ENCODE measurements around the gene SOWAHB. TPM values are rescaled to one million over a fixed set of nuclear protein-coding genes. Genes with fewer than 3 reads are reported as not detected.

SOWAHB gene
- total and polyA plus RNA-seq, 4 donors: 0.26 to 0.88 (median 0.32) TPM; not detected in 1

GRCh38 chr4:76926841-76927240, 28.9 kb upstream of the SOWAHB start:
- 89 to 97% methylated on average over 6 of the region's 6 CpGs for WGBS, 2 donors

GRCh38 chr4:76923619-76924357, 25.8 kb upstream of the SOWAHB start:
- intact Hi-C loops (cut with DNase I): no loop called here
- Histone ChIP-seq H3K36me3 (ENCODE audit: control insufficient read depth in 1 of 2, insufficient read depth in 2 of 2, low read length in 1 of 2) (no peaks in the 10 kb centered on the region), H3K4me1 (ENCODE audit: control insufficient read depth in 1 of 2, insufficient read depth in 2 of 2, low read length in 2 of 2) (no peaks in the 10 kb centered on the region), H3K27ac (ENCODE audit: low read depth in 1 of 2, low read length in 2 of 2) (no peak overlapping the region), H3K4me3 (ENCODE audit: low read length in 2 of 2) (no peak overlapping the region), H3K27me3 (ENCODE audit: control insufficient read depth in 1 of 2, insufficient read depth in 2 of 2, low read length in 1 of 2) (no peaks in the 10 kb centered on the region), H3K9me3 (ENCODE audit: control insufficient read depth, low read length) (no peaks in the 10 kb centered on the region)
- no peak for ATAC-seq (ENCODE audit: low FRiP score)
- 87 to 94% methylated on average over 5 of the region's 5 CpGs for WGBS, 2 donors
- no peak for DNase-seq

More at GRCh38 chr4:76926841-76927240, 28.9 kb upstream of the SOWAHB start:
- Histone ChIP-seq H3K27me3 (ENCODE audit: control insufficient read depth in 1 of 2, insufficient read depth in 2 of 2, low read length in 1 of 2) (no peaks in the 10 kb centered on the region), H3K4me1 (ENCODE audit: control insufficient read depth in 1 of 2, insufficient read depth in 2 of 2, low read length in 2 of 2) (no peaks in the 10 kb centered on the region), H3K27ac (ENCODE audit: low read depth in 1 of 2, low read length in 2 of 2) (no peak overlapping the region), H3K4me3 (ENCODE audit: low read length in 2 of 2) (no peak overlapping the region), H3K36me3 (ENCODE audit: control insufficient read depth in 1 of 2, insufficient read depth in 2 of 2, low read length in 1 of 2) (no peaks in the 10 kb centered on the region), H3K9me3 (ENCODE audit: control insufficient read depth, low read length) (no peaks in the 10 kb centered on the region)
- intact Hi-C loops (cut with DNase I): no loop called here
- ATAC-seq (ENCODE audit: low FRiP score): no peak
- DNase-seq: no peak

GRCh38 chr4:76920715-76921114, 22.8 kb upstream of the SOWAHB start:
- no peaks in the 10 kb centered on the region for H3K27me3 ChIP-seq (ENCODE audit: control insufficient read depth in 1 of 2, insufficient read depth in 2 of 2, low read length in 1 of 2)
- intact Hi-C loops (cut with DNase I): no loop called here
- no peak for ATAC-seq (ENCODE audit: low FRiP score)

GRCh38 chr4:76909711-76910110, 11.8 kb upstream of the SOWAHB start:
- Histone ChIP-seq H3K4me3 (ENCODE audit: low read length in 2 of 2) (no peak overlapping the region), H3K27me3 (ENCODE audit: control insufficient read depth in 1 of 2, insufficient read depth in 2 of 2, low read length in 1 of 2) (no peaks in the 10 kb centered on the region), H3K4me1 (ENCODE audit: control insufficient read depth in 1 of 2, insufficient read depth in 2 of 2, low read length in 2 of 2) (no peaks in the 10 kb centered on the region), H3K36me3 (ENCODE audit: control insufficient read depth in 1 of 2, insufficient read depth in 2 of 2, low read length in 1 of 2) (no peaks in the 10 kb centered on the region), H3K9me3 (ENCODE audit: control insufficient read depth, low read length) (no peaks in the 10 kb centered on the region), H3K27ac (ENCODE audit: low read depth in 1 of 2, low read length in 2 of 2) (no peak overlapping the region)
- DNase-seq: no peak
- WGBS, 2 donors: 96 to 100% methylated on average over 1 of the region's 1 CpG
- ATAC-seq (ENCODE audit: low FRiP score): no peak
- intact Hi-C loops (cut with DNase I): no loop called here

More at GRCh38 chr4:76920715-76921114, 22.8 kb upstream of the SOWAHB start:
- no peaks in the 10 kb centered on the region for H3K9me3 ChIP-seq (ENCODE audit: control insufficient read depth, low read length)
- no peak for DNase-seq
- no peaks in the 10 kb centered on the region for H3K36me3 ChIP-seq (ENCODE audit: control insufficient read depth in 1 of 2, insufficient read depth in 2 of 2, low read length in 1 of 2)
- no peak overlapping the region for H3K4me3 ChIP-seq (ENCODE audit: low read length in 2 of 2)
- H3K4me1 ChIP-seq (ENCODE audit: control insufficient read depth in 1 of 2, insufficient read depth in 2 of 2, low read length in 2 of 2): no peaks in the 10 kb centered on the region
- no peak overlapping the region for H3K27ac ChIP-seq (ENCODE audit: low read depth in 1 of 2, low read length in 2 of 2)

GRCh38 chr4:76905521-76905920, 7.6 kb upstream of the SOWAHB start:
- Histone ChIP-seq H3K4me3 (ENCODE audit: low read length in 2 of 2) (no peak overlapping the region), H3K27me3 (ENCODE audit: control insufficient read depth in 1 of 2, insufficient read depth in 2 of 2, low read length in 1 of 2) (no peaks in the 10 kb centered on the region), H3K4me1 (ENCODE audit: control insufficient read depth in 1 of 2, insufficient read depth in 2 of 2, low read length in 2 of 2) (no peaks in the 10 kb centered on the region), H3K9me3 (ENCODE audit: control insufficient read depth, low read length) (no peaks in the 10 kb centered on the region), H3K36me3 (ENCODE audit: control insufficient read depth in 1 of 2, insufficient read depth in 2 of 2, low read length in 1 of 2) (no peaks in the 10 kb centered on the region), H3K27ac (ENCODE audit: low read depth in 1 of 2, low read length in 2 of 2) (no peak overlapping the region)
- ATAC-seq (ENCODE audit: low FRiP score) (no peak), DNase-seq (no peak)
- intact Hi-C loops (cut with DNase I): no loop called here
- WGBS, 2 donors: 44 to 52% methylated on average over 1 of the region's 1 CpG

GRCh38 chr4:76904646-76905190, 6.8 kb upstream of the SOWAHB start:
- WGBS, 2 donors: 83 to 84% methylated on average over 4 of the region's 4 CpGs
- no peak overlapping the region for H3K27ac ChIP-seq (ENCODE audit: low read depth in 1 of 2, low read length in 2 of 2)
- no peaks in the 10 kb centered on the region for H3K4me1 ChIP-seq (ENCODE audit: control insufficient read depth in 1 of 2, insufficient read depth in 2 of 2, low read length in 2 of 2)
- H3K36me3 ChIP-seq (ENCODE audit: control insufficient read depth in 1 of 2, insufficient read depth in 2 of 2, low read length in 1 of 2): no peaks in the 10 kb centered on the region
- no peaks in the 10 kb centered on the region for H3K27me3 ChIP-seq (ENCODE audit: control insufficient read depth in 1 of 2, insufficient read depth in 2 of 2, low read length in 1 of 2)
- no peaks in the 10 kb centered on the region for H3K9me3 ChIP-seq (ENCODE audit: control insufficient read depth, low read length)
- intact Hi-C loops (cut with DNase I): no loop called here
- DNase-seq (no peak), ATAC-seq (ENCODE audit: low FRiP score) (no peak)
- no peak overlapping the region for H3K4me3 ChIP-seq (ENCODE audit: low read length in 2 of 2)

GRCh38 chr4:76902233-76902890, 4.4 kb upstream of the SOWAHB start:
- WGBS, 2 donors: 47 to 54% methylated on average over 3 of the region's 3 CpGs
- intact Hi-C loops (cut with DNase I): no loop called here
- H3K9me3 ChIP-seq (ENCODE audit: control insufficient read depth, low read length): no peaks in the 10 kb centered on the region
- no peak overlapping the region for H3K27ac ChIP-seq (ENCODE audit: low read depth in 1 of 2, low read length in 2 of 2)
- no peaks in the 10 kb centered on the region for H3K4me1 ChIP-seq (ENCODE audit: control insufficient read depth in 1 of 2, insufficient read depth in 2 of 2, low read length in 2 of 2)
- H3K4me3 ChIP-seq (ENCODE audit: low read length in 2 of 2): no peak overlapping the region
- H3K27me3 ChIP-seq (ENCODE audit: control insufficient read depth in 1 of 2, insufficient read depth in 2 of 2, low read length in 1 of 2): no peaks in the 10 kb centered on the region
- ATAC-seq (ENCODE audit: low FRiP score) (no peak), DNase-seq (no peak)
- H3K36me3 ChIP-seq (ENCODE audit: control insufficient read depth in 1 of 2, insufficient read depth in 2 of 2, low read length in 1 of 2): no peaks in the 10 kb centered on the region

- Histone ChIP-seq H3K27ac (ENCODE audit: low read depth in 1 of 2, low read length in 2 of 2) (no peak overlapping the region), H3K36me3 (ENCODE audit: control insufficient read depth in 1 of 2, insufficient read depth in 2 of 2, low read length in 1 of 2) (no peaks in the 10 kb centered on the region), H3K9me3 (ENCODE audit: control insufficient read depth, low read length) (no peaks in the 10 kb centered on the region), H3K4me1 (ENCODE audit: control insufficient read depth in 1 of 2, insufficient read depth in 2 of 2, low read length in 2 of 2) (no peaks in the 10 kb centered on the region), H3K4me3 (ENCODE audit: low read length in 2 of 2) (no peak overlapping the region), H3K27me3 (ENCODE audit: control insufficient read depth in 1 of 2, insufficient read depth in 2 of 2, low read length in 1 of 2) (no peaks in the 10 kb centered on the region)
- DNase-seq: no peak
- no peak for ATAC-seq (ENCODE audit: low FRiP score)
- 59 to 81% methylated on average over 4 of the region's 4 CpGs for WGBS, 2 donors
- intact Hi-C loops (cut with DNase I): loop anchor here in 1 of 2 donors (10.0 kb wide), 1 partner anchor 124 kb away; no protein-coding TSS in a partner anchor
Observed at GRCh38 chr4:76898949-76899645, 1.2 kb upstream of the SOWAHB start.
